Fibroblast of skin of abdomen (primary cell): ENCODE measurements around the gene BPI. TPM values are rescaled to one million over a fixed set of nuclear protein-coding genes. Genes with fewer than 3 reads are reported as not detected.
"Not testable (repeated sequence)": the region's sequence is repeated elsewhere in the genome, so short reads cannot be mapped to it uniquely, and the experiment has no call there.

ENCODE experiments used
- DNase-seq: peaks from one replicate; pipeline ENCODE4 v3.0.0-alpha.2; 2013
- polyA plus RNA-seq, 2 experiments: library from polyadenylated mRNA; unstranded; fragments of 120-200 nt; gene quantifications; one replicate each; pipeline ENCODE4 v1.2.1, GENCODE V29; 2013; ENCODE audit not compliant: insufficient read length in 2 of 2

Gene BPI
- not detected for polyA plus RNA-seq (2013, experiment 1 of 2; ENCODE audit: insufficient read length)
- polyA plus RNA-seq (2013, experiment 2 of 2; ENCODE audit: insufficient read length): not detected

DNA sequence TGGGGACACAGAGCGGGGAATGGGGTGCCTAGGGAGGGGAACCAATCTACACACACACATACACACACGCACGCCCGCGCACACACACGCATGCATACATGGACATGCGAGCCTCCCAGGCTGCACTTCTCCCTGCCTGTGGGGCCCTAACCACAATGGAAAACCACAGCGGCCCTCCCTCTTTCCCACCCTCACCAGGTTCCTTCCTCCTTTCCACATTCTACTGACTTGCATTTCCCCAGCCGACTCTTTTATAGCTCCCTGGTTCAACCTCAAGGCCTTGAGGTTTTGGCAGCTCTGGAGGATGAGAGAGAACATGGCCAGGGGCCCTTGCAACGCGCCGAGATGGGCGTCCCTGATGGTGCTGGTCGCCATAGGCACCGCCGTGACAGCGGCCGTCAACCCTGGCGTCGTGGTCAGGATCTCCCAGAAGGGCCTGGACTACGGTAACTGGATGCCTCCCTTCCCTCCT lies at the start of gene BPI:
BPI (plus strand) TSS at position 249 of the 472 bp plus-strand sequence; CDS start at position 317, 68 bp downstream.
- DNase-seq: peak; percentile 64

GRCh38 chr20:38254621-38255020 lies 49.3 kb upstream of the BPI start:
- DNase-seq: not testable (repeated sequence)

- no peak for DNase-seq
Observed at GRCh38 chr20:38255393-38255792, 48.6 kb upstream of the BPI start.

GRCh38 chr20:38256021-38256420 lies 47.9 kb upstream of the BPI start:
- no peak for DNase-seq

DNA sequence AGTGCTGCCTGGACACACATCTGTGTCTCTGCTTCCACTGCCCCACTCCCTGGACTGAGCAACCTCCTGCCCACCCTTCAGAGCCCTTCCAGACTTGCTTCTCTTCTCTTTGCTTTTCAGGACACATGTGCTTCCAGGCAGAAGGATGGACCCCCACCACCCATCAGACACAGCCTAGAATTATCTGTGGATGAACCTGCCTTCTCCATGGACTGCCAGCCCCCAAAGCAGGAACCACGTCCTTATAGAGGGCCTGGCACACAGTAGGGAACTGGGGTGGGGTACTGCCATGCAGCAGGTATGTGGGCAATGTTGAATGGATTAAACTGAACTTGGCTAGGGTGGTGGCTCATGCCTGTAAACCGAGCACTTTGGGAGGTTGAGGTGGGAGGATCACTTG lies 47.0 kb upstream of the BPI start:
- no peak for DNase-seq

DNA sequence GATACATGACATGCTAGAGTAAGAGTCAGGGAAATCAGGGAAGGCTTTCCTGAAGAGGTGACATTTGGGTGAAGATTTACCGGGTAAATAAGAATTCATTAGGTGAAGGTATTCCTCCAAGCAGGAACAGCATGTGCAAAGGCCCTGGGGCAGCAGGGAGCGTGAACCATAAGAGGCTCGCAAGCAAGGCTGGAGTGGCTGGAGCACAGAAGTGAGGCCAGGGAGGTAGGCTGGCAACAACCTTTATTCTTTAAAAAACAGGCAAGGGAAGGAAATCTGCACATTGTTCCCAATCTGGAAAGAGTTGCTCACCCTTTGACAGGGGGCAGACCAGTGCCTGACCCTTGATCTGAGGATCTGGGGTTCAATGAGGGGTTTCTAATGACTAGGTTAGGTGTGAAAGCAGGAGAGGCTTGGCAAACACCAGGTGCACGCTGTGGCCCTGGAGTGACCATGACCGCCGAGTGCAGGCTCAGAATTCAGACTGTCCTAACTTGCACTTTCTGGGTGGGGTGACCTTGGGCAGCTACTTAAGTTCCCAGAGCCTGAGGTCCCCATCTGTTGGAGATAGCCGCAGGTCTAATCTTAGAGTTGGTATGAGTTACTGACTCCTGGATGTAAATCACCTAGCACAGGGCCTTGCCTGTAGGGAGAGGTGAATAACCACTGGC lies 45.3 kb upstream of the BPI start:
- no peak for DNase-seq

- no peak for DNase-seq
Observed at GRCh38 chr20:38260025-38260377, 44.0 kb upstream of the BPI start.

GRCh38 chr20:38260378-38261053 lies 43.4 kb upstream of the BPI start, which contains the start of gene KIAA1755:
TSS of gene KIAA1755 (minus strand) at chr20:38260735. CDS start at chr20:38260500, 235 bp downstream.
- no peak for DNase-seq

- no peak for DNase-seq
Observed at GRCh38 chr20:38261054-38261390, 42.9 kb upstream of the BPI start.

DNA sequence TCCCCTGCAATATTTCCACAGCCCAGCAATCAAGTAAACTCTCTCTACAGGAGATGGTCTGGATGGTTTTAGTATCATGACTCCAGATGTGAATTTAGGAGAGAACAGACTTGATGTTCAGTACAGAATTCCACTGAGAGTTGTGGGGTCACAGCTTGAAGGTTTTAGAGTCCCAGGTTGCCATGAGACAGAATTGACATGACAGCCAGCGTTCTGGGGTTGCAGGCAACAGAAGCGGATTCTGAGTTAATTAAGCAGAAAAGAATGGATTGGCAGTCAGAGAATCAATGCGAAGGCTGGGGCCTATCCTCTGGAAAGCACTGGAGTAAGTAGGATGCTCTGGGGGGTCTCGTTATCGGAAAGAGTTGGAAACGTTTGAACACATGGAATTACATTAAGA lies 41.0 kb upstream of the BPI start:
- no peak for DNase-seq

- DNase-seq: no peak
Observed at GRCh38 chr20:38266426-38266825, 37.5 kb upstream of the BPI start.

DNA sequence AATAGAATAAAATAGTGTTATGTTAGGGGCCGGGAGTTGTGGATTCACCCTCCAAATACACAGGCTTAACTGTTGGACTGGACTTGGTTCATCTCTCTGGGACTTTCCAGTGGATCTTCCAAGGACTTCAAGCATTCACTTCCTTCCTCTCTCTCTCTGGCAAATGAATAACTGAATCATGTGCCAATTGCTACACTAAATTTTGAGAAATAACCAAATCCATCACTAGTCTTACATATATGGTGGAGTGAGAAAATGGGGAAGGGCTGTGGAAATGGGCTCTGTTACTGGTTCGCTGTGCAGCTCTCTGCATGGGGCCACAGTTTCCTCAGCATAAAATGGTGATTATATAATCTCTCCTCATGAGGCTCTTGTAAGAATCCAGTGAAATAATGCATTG lies 36.7 kb upstream of the BPI start:
- DNase-seq: no peak

GRCh38 chr20:38267901-38268514 lies 35.9 kb upstream of the BPI start:
- no peak for DNase-seq

DNA sequence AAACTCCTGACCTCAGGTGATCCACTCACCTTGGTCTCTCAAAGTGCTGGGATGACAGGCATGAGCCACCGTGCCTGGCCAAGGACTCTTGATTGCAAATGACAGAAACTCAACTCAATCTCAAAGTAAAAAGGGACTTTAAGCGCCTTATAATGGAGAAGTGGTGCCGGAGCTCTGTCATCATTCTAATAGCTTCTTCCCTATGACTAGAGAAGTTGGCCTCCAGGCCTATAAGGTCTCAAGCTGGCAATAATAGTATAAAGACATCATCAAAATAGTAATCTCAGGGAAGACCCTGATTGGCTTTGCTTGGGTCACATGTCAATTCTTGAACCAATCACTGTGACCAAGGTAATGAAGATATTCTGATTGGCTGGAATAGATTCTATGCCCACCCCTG lies 34.9 kb upstream of the BPI start:
- DNase-seq: no peak

- DNase-seq: no peak
Observed at GRCh38 chr20:38269715-38270114, 34.2 kb upstream of the BPI start.

- DNase-seq: peak; percentile 96
Observed at GRCh38 chr20:38270869-38271605, 32.9 kb upstream of the BPI start.

DNA sequence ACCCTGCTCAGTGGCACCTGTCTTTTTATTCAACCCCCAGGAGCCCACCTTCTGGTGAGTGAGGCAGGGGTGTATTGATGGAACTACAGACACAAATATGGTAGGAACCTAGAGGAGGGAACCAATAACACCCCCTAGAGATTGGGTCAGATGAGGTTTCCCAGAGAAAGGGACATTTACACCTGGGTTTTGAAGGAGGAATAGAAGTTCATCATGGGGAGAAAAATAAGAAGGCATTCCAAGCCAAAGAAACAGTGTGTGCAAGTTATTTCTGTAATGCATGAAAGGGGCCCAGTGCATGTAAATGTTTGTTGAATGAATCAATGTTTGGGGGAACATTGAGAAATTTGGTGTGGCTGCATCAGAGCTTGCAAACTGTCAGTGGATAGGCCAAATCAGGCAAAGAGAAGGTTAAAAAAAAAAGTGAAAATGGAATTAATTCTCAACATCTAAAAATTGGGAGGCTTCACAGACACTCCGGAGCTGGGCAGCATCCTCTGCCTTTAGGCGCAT lies 32.3 kb upstream of the BPI start:
- DNase-seq: no peak

DNA sequence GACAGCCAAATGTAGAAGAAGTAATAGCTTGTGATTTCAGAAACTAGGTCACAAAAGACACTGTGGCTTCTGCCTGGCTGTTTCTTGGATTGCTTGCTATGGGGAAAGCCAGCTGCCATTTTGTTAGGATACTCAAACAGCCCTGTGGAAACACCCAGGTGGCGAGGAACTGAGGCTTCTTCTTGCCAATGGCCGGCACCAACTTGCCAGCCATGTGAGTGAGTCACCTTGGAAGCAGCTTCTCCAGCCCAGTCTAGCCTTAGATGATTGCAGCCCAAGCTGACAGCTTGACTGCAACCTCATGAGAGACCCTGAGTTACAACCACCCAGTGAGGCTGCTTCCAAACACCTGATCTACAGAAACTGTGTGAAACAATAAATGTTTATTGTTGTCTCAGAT lies 31.6 kb upstream of the BPI start:
- DNase-seq: peak; percentile 55

DNA sequence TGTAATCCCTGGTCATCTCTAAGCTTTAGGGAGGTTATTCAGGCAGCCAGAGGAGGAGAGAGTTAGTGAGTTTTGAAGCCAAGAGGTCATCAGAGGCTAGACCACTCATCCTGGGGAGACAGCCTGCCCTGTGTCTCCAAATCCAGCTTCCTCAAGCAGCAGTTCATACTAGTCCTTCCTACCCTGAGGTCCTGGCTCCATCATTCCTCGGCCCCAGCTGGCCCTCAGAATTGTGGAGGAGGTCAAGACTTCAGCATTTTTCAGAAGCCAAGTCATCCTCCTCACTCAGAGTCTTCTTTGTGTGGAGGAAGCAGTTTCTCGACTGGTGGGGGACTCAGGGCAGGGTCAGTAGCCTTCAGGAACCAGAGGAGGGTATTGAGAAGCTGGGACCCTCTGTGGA lies 31.0 kb upstream of the BPI start:
- DNase-seq: peak; percentile 50

DNA sequence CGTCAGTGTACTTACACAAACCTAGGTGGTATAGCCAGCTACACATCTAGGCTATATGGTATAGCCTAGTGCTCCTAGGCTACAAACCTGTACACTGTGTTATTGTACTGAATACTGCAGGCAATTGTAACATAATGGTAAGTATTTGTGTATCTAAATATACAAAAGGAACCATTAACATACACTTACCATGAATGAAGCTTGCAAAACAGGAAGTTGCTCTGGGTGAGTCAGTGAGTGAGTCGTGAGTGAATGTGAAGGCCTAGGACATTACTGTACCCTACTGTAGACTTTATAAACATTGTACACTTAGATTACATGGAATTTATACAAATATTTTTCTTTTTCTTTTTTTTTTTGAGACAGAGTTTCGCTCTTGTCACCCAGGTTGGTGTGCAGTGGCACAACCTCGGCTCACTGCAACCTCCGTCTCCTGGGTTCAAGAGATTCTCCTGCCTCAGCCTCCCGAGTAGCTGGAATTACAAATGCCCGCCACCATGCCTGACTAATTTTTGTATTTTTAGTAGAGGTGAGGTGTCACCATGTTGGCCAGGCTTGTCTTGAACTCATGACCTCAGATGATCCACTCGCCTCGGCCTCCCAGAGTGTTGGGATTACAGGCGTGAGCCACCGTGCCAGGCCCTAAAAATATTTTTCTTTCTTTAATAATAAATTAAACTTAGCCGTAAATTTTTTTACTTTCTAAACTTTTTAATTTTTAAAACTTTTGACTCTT lies 28.0 kb upstream of the BPI start:
- DNase-seq: peak; percentile 85

DNA sequence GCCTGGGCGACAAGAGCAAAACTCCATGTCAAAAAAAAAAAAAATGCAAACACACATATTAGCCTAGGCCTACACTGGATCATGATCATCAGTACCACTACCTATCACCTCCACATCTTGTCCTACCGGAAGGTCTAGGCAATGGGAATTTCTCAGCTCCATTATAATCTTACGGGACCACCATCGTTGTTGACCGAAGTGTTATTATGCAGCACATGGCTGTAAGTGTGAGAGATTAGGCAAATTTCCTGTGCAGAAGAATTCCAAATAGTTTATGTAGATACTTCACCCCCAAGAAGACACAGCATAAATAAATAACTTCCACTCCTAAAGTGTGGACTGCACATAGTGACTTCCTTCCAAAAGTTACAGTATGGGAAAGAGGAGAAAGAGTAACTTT lies 26.7 kb upstream of the BPI start:
- DNase-seq: no peak

GRCh38 chr20:38277691-38278090 lies 26.3 kb upstream of the BPI start:
- DNase-seq: no peak
